K562 (cell line): ENCODE measurements around the gene ATXN10. TPM values are rescaled to one million over a fixed set of nuclear protein-coding genes. Genes with fewer than 3 reads are reported as not detected.

Source experiments
- ATAC-seq: fragments of 200-7000 bp; cut with Tn5 transposase; 3 replicates; pipeline ENCODE4 v1.9.1; 2020; ENCODE audit warnings: moderate library complexity
- BruUV-seq: library from RNA; stranded (reverse); fragments of 400-500 nt; replicated peaks from 2 replicates; lab custom pipeline; 2021; lab: Mats Ljungman, UMichigan
- CTCF ChIA-PET: fragments of 300-600 bp; formaldehyde crosslinking; extraction: SDS; loops from one replicate; lab custom pipeline; 2021; ENCODE audit warnings: low intra/inter-chr PET ratio; lab: Yijun Ruan, JAX
- POLR2A ChIA-PET: fragments of 300-600, 350-650 bp; sonication (Branson Sonifier 250); formaldehyde crosslinking; extraction: SDS; loops from one replicate; lab custom pipeline; 2021; ENCODE audit warnings: antibody characterized with exemption, inconsistent platforms; lab: Yijun Ruan, JAX
- DNase-seq, 4 experiments: peaks; one replicate each; pipeline versions ENCODE4 v3.0.0 to v3.0.0-alpha.2; 2011 to 2018; ENCODE audit warnings: low spot score in 3 of 4, mixed read lengths in 3 of 4; ENCODE audit errors: extremely low read depth in 1 of 4
- FAIRE-seq: peaks from 2 replicates; lab custom pipeline; 2011; peaks lifted over from hg19 to GRCh38; lab: Jason Lieb, UNC
- H2AFZ ChIP-seq: 2 replicates; pipeline ENCODE4 v1.6.0; 2011; ENCODE audit warnings: low read depth, low read length, control low read depth, inconsistent platforms
- H3K27ac ChIP-seq: fragments of 200-600 bp; 3 replicates; pipeline ENCODE4 v1.8.0; 2011; ENCODE audit warnings: low read depth, mild to moderate bottlenecking, control low read depth, inconsistent platforms, low read length, moderate library complexity, mixed read lengths; ENCODE audit errors: extremely low read depth
- H3K27me3 ChIP-seq, 2 experiments: fragments of 300-600 bp in 1 of 2; 2 replicates in 1 of 2; 3 replicates in 1 of 2; pipeline versions ENCODE4 v1.6.0 to v1.8.0; 2011; ENCODE audit warnings: inconsistent platforms in 2 of 2, low read length in 2 of 2, mild to moderate bottlenecking in 1 of 2, mixed read lengths in 1 of 2, moderate library complexity in 1 of 2; ENCODE audit not compliant: control insufficient read depth in 2 of 2, insufficient read depth in 2 of 2
- H3K36me3 ChIP-seq: fragments of 300-600 bp; 3 replicates; pipeline ENCODE4 v1.8.0; 2011; ENCODE audit warnings: mild to moderate bottlenecking, low read length, inconsistent platforms; ENCODE audit not compliant: control insufficient read depth, insufficient read depth
- H3K4me1 ChIP-seq, 2 experiments: fragments of 200-600 bp in 1 of 2; replicated peaks in 1 of 2; 2 replicates in 1 of 2; 3 replicates in 1 of 2; pipeline versions ENCODE4 v1.5.1 to v1.8.0; 2011; ENCODE audit warnings: inconsistent platforms in 2 of 2, low read length in 2 of 2, mild to moderate bottlenecking in 1 of 2, mixed read lengths in 1 of 2, moderate library complexity in 1 of 2; ENCODE audit not compliant: control insufficient read depth in 2 of 2, insufficient read depth in 2 of 2
- H3K4me2 ChIP-seq: 2 replicates; pipeline ENCODE4 v1.6.1; 2011; ENCODE audit warnings: low read length, control low read depth, inconsistent platforms, mixed read lengths; ENCODE audit not compliant: insufficient read depth
- H3K4me3 ChIP-seq: fragments of 200-600 bp; sonication (generic), shearing (Covaris generic); 2 replicates; pipeline ENCODE4 v1.5.1; 2016; ENCODE audit warnings: control low read depth, inconsistent platforms
- H3K79me2 ChIP-seq: fragments of 200-600 bp; 3 replicates; pipeline ENCODE4 v1.8.0; 2011; ENCODE audit warnings: low read length, inconsistent platforms; ENCODE audit not compliant: control insufficient read depth, insufficient read depth
- H3K9ac ChIP-seq, 2 experiments: 2 replicates each; pipeline versions ENCODE4 v1.6.0 to v1.6.1; 2011; ENCODE audit warnings: low read depth in 2 of 2, low read length in 2 of 2, control low read depth in 1 of 2, inconsistent platforms in 1 of 2, mild to moderate bottlenecking in 1 of 2, mixed read lengths in 1 of 2; ENCODE audit not compliant: insufficient read depth in 1 of 2
- H3K9me1 ChIP-seq: one replicate; pipeline ENCODE4 v1.6.0; 2011; ENCODE audit warnings: inconsistent platforms, mild to moderate bottlenecking, low read length, moderate library complexity; ENCODE audit not compliant: control insufficient read depth, insufficient read depth
- H3K9me3 ChIP-seq: replicated peaks from 2 replicates; pipeline ENCODE4 v1.5.1; 2011; ENCODE audit warnings: low read depth, low read length, inconsistent platforms; ENCODE audit not compliant: control insufficient read depth, insufficient read depth
- H4K20me1 ChIP-seq: replicated peaks from 2 replicates; pipeline ENCODE4 v1.6.1; 2011; ENCODE audit warnings: low read length, inconsistent platforms, mixed read lengths; ENCODE audit not compliant: control insufficient read depth, insufficient read depth
- BDP1 ChIP-seq: IDR thresholded peaks from 3 replicates; pipeline ENCODE4 v1.6.1; 2011; ENCODE audit not compliant: insufficient read length, insufficient read depth
- FOXP1 ChIP-seq: sonication (generic); formaldehyde crosslinking; IDR thresholded peaks from 2 replicates; pipeline ENCODE4 v1.8.0; 2022; ENCODE audit warnings: mild to moderate bottlenecking, missing genetic modification reagents
- GABPB2 ChIP-seq: fragments of 250-450 bp; sonication (Bioruptor Pico); conservative IDR thresholded peaks from 2 replicates; pipeline ENCODE4 v1.5.1; 2021; ENCODE audit warnings: mild to moderate bottlenecking
- KDM2B ChIP-seq: fragments of 250-450 bp; sonication (Bioruptor Pico); IDR thresholded peaks from 2 replicates; pipeline ENCODE4 v1.8.0; 2021; ENCODE audit warnings: mild to moderate bottlenecking, moderate library complexity
- NCOR1 ChIP-seq: fragments of 450-650 bp; IDR thresholded peaks from 2 replicates; pipeline ENCODE4 v1.6.1; 2016; ENCODE audit warnings: mild to moderate bottlenecking, moderate library complexity
- RBM17 ChIP-seq: fragments of 200-400 bp; formaldehyde crosslinking; IDR thresholded peaks from 2 replicates; pipeline ENCODE4 v1.6.1; 2017; ENCODE audit warnings: low read depth, mild to moderate bottlenecking, low read length, borderline replicate concordance
- REST ChIP-seq, 2 experiments: fragments of 450-650 bp; formaldehyde crosslinking in 1 of 2; IDR thresholded peaks; 2 replicates each; pipeline versions ENCODE4 v1.4.0 to v1.6.1; 2014 to 2020; ENCODE audit warnings: mild to moderate bottlenecking in 2 of 2, borderline replicate concordance in 1 of 2, low read depth in 1 of 2
- SAFB2 ChIP-seq: fragments of 200-400 bp; formaldehyde crosslinking; IDR thresholded peaks from 2 replicates; pipeline ENCODE4 v1.6.1; 2018; ENCODE audit warnings: borderline replicate concordance, low read length, low read depth, moderate library complexity; ENCODE audit not compliant: severe bottlenecking
- TEAD1 ChIP-seq, 2 experiments: fragments of 450-650 bp in 1 of 2; sonication (generic) in 1 of 2; formaldehyde crosslinking; IDR thresholded peaks; 2 replicates each; pipeline versions ENCODE4 v1.4.0 to v1.8.0; 2020 to 2022; ENCODE audit warnings: mild to moderate bottlenecking in 2 of 2, missing genetic modification reagents in 1 of 2
- ZNF561 ChIP-seq: fragments of 450-650 bp; formaldehyde crosslinking; conservative IDR thresholded peaks from 2 replicates; pipeline ENCODE4 v1.4.0; 2020; ENCODE audit warnings: mild to moderate bottlenecking, moderate library complexity
- ZNF76 ChIP-seq: fragments of 250-450 bp; sonication (Bioruptor Pico); IDR thresholded peaks from 2 replicates; pipeline ENCODE4 v1.4.0; 2020; ENCODE audit warnings: mild to moderate bottlenecking, moderate library complexity, borderline replicate concordance
- WGBS: fragments of 100-300 bp; shearing (Covaris generic); methylation state at CpG from one replicate; pipeline ENCODE4 v1.1.6; 2016; ENCODE audit warnings: low coverage, mixed read lengths; ENCODE audit not compliant: insufficient coverage; ENCODE audit errors: missing lambda C conversion rate; 5-methylcytosine and 5-hydroxymethylcytosine counted together
- in situ Hi-C: fragments of 300-500 bp; cut with MboI; formaldehyde crosslinking; loops from 4 replicates; pipeline ENCODE4 v1.15.0; 2018; ENCODE audit warnings: inconsistent platforms, mixed read lengths
- intact Hi-C: fragments of 100-400 bp; cut with micrococcal nuclease; formaldehyde crosslinking; loops from 2 replicates; pipeline ENCODE4 v1.14.2; 2022
- polyA plus RNA-seq, 8 experiments: library from polyadenylated mRNA; depleted of rRNA in 4 of 8; stranded (reverse) in 5 of 8; unstranded in 3 of 8; fragments of >200 nt; fragmentation: Nextera tagmentation in 2 of 8; fragmentation: Illumina TruSeq in 1 of 8; extraction: Ambion mirVana in 2 of 8; extraction: Trizol in 1 of 8; gene quantifications; 2 replicates each; pipeline versions ENCODE4 v1.2.1 to v1.2.3, GENCODE V29; 2011 to 2014; ENCODE audit warnings: inconsistent platforms in 1 of 8, missing spikeins in 1 of 8
- total RNA-seq, 7 experiments: library from RNA; depleted of rRNA in 6 of 7; stranded (reverse); fragments of >200 nt in 6 of 7; fragmentation: Illumina TruSeq in 2 of 7; extraction: Trizol in 2 of 7; gene quantifications; 2 replicates each; pipeline versions ENCODE4 v1.2.1 to v1.2.3, GENCODE V29; 2011 to 2021; ENCODE audit warnings: low replicate concordance in 1 of 7
- TF ChIP-seq, protein P1 (sequence below): sonication (generic); formaldehyde crosslinking; IDR thresholded peaks from 2 replicates; pipeline ENCODE4 v1.8.0; 2022; ENCODE audit warnings: missing genetic modification reagents, mild to moderate bottlenecking, borderline replicate concordance
- TF ChIP-seq, protein P2 (sequence below): fragments of 450-650 bp; formaldehyde crosslinking; IDR thresholded peaks from 2 replicates; pipeline ENCODE4 v1.4.0; 2022; ENCODE audit warnings: missing genetic modification characterization

Gene ATXN10
- total and polyA plus RNA-seq, 9 of the 15 experiments (the other 6 are each of a cell fraction or from before 2014, with no cell fraction given), result 11.5 to 190 (median 33.6) TPM

- FAIRE-seq, result no peak
- in situ Hi-C loops, result no loop called here
- H3K9ac ChIP-seq, result no peak overlapping the region
- no peaks in the 10 kb centered on the region for H3K9me1 ChIP-seq
- intact Hi-C loops, result no loop called here
- POLR2A ChIA-PET, result no interaction called here
- H3K9me3 ChIP-seq, result no peaks in the 10 kb centered on the region
- WGBS, result 97% methylated on average over 3 of the region's 3 CpGs
- H3K79me2 ChIP-seq, result no peaks in the 10 kb centered on the region
- H3K4me2 ChIP-seq, result no peak overlapping the region
- no peak overlapping the region for H3K4me3 ChIP-seq
- CTCF ChIA-PET, result no interaction called here
- no peak for ATAC-seq
- H2AFZ ChIP-seq, result no peak overlapping the region
- no peaks in the 10 kb centered on the region for H3K4me1 ChIP-seq
- no peaks in the 10 kb centered on the region for H3K27me3 ChIP-seq
- no peak for DNase-seq
- BruUV-seq, result no TSS peak
- H3K27ac ChIP-seq, result no peak overlapping the region
- no peaks in the 10 kb centered on the region for H4K20me1 ChIP-seq
- peaks cover 23% of the 10 kb centered on the region; the same call in 2 of the 3 replicates for H3K36me3 ChIP-seq
- TF ChIP-seq ZNF561, result no peak
- TF ChIP-seq KDM2B (CRISPR knock-in tag), result no peak
- TF ChIP-seq RBM17, result no peak
- TF ChIP-seq, protein P1, sequence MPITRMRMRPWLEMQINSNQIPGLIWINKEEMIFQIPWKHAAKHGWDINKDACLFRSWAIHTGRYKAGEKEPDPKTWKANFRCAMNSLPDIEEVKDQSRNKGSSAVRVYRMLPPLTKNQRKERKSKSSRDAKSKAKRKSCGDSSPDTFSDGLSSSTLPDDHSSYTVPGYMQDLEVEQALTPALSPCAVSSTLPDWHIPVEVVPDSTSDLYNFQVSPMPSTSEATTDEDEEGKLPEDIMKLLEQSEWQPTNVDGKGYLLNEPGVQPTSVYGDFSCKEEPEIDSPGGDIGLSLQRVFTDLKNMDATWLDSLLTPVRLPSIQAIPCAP, result no peak
- TF ChIP-seq, protein P2, sequence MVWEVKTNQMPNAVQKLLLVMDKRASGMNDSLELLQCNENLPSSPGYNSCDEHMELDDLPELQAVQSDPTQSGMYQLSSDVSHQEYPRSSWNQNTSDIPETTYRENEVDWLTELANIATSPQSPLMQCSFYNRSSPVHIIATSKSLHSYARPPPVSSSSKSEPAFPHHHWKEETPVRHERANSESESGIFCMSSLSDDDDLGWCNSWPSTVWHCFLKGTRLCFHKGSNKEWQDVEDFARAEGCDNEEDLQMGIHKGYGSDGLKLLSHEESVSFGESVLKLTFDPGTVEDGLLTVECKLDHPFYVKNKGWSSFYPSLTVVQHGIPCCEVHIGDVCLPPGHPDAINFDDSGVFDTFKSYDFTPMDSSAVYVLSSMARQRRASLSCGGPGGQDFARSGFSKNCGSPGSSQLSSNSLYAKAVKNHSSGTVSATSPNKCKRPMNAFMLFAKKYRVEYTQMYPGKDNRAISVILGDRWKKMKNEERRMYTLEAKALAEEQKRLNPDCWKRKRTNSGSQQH (CRISPR knock-in tag), result no peak
- TF ChIP-seq BDP1, result no peak
- TF ChIP-seq REST (IDR thresholded peaks at IDR 0.05; ENCODE audit: borderline replicate concordance), result no peak
- no peak for TF ChIP-seq REST (CRISPR knock-in tag; IDR thresholded peaks at IDR 0.05; ENCODE audit: low read depth)
- no peak for TF ChIP-seq FOXP1
- TF ChIP-seq TEAD1 (CRISPR knock-in tag; IDR thresholded peaks at IDR 0.05), result no peak
- no peak for TF ChIP-seq SAFB2
- TF ChIP-seq ZNF76 (CRISPR knock-in tag), result no peak
- no peak for TF ChIP-seq GABPB2 (CRISPR knock-in tag)
- no peak for TF ChIP-seq NCOR1
Measured at GRCh38 chr22:45735273-45735672, 63.6 kb downstream of the ATXN10 start.
